Adrenal gland (tissue), 12 donors: Measurements from ENCODE around the gene ANO2. TPM values are rescaled to one million over a fixed set of nuclear protein-coding genes. Genes with fewer than 3 reads are reported as not detected.

ENCODE experiments used
- DNase-seq, 7 donors: peaks; one replicate each; pipeline ENCODE4 v3.0.0-alpha.2; 2019 to 2020
- H3K27ac ChIP-seq, 5 donors: fragments of 200-600 bp; sonication (generic) in 4 of 5; 1 replicate in 3 of 5; 2 replicates in 2 of 5; pipeline versions ENCODE4 v1.5.1 to v1.8.0; 2016 to 2020; ENCODE audit warnings: mild to moderate bottlenecking in 1 of 5
- H3K27me3 ChIP-seq: fragments of 200-600 bp; 2 replicates; pipeline ENCODE4 v1.8.0; 2021
- H3K36me3 ChIP-seq, 2 donors: fragments of 200-600 bp; replicated peaks in 1 of 2; 1 replicate in 1 of 2; 2 replicates in 1 of 2; pipeline versions ENCODE4 v1.5.1 to v1.8.0; 2018 to 2022
- H3K4me1 ChIP-seq, 2 donors: fragments of 200-600 bp; replicated peaks in 1 of 2; 1 replicate in 1 of 2; 2 replicates in 1 of 2; pipeline versions ENCODE4 v1.5.1 to v1.8.0; 2018 to 2021
- H3K4me3 ChIP-seq, 4 donors: fragments of 200-600 bp; sonication (generic) in 3 of 4; one replicate each; pipeline ENCODE4 v1.5.1; 2016 to 2018
- H3K9me3 ChIP-seq, 3 donors: fragments of 200-600 bp; sonication (generic) in 1 of 3; replicated peaks in 1 of 3; 1 replicate in 2 of 3; 2 replicates in 1 of 3; pipeline versions ENCODE4 v1.5.1 to v1.8.0; 2016 to 2021
- CTCF ChIP-seq, 6 experiments: fragments of 450-650 bp in 4 of 6; fragments of 200-600 bp in 2 of 6; sonication (generic) in 1 of 6; IDR thresholded peaks; 1 replicate in 5 of 6; 2 replicates in 1 of 6; pipeline versions ENCODE4 v1.5.1 to v1.8.0; 2016 to 2021; ENCODE audit warnings: antibody characterized with exemption in 6 of 6, mild to moderate bottlenecking in 2 of 6, moderate library complexity in 1 of 6
- POLR2A ChIP-seq, 2 donors: fragments of 450-650 bp; IDR thresholded peaks; one replicate each; pipeline ENCODE4 v1.6.1; 2017; ENCODE audit warnings: antibody characterized with exemption in 2 of 2, mild to moderate bottlenecking in 2 of 2, moderate library complexity in 1 of 2
- WGBS, 4 donors: extraction: QIAGEN DNeasy Blood & Tissue Kit in 2 of 4; methylation state at CpG; one replicate each; pipeline versions ENCODE4 v1.1.5 to v1.1.7; 2013 to 2017; 5-methylcytosine and 5-hydroxymethylcytosine counted together
- intact Hi-C, 2 donors: fragments of 100-400 bp; cut with DNase I; formaldehyde crosslinking; loops; one replicate each; pipeline versions ENCODE4 v1.14.1 to v1.15.0; 2022 to 2023
- polyA plus RNA-seq, 3 donors: library from polyadenylated mRNA; stranded (reverse); fragments of 200-250 nt in 2 of 3; fragments of 350-450 nt in 1 of 3; fragmentation: Illumina TruSeq in 1 of 3; extraction: RNeasy Lipid Tissue Mini Kit (QIAGEN cat#74804) in 1 of 3; gene quantifications; one replicate each; pipeline ENCODE4 v1.2.3, GENCODE V29; 2013 to 2014
- total RNA-seq, 9 donors: library from RNA; depleted of rRNA in 4 of 9; stranded (reverse); fragments of >200 nt in 4 of 9; fragments of 120-200 nt in 1 of 9; fragmentation: NEBNext Ultra II Directional in 1 of 9; extraction: Animal tissue kit (Norgen Biotek cat#: 25700) in 1 of 9; gene quantifications; one replicate each; pipeline versions ENCODE4 v1.1.0 to v1.2.4, GENCODE V29; 2013 to 2023
- donor health status: healthy with polysubstance abuse.
- donor health status: Bipolar disorder and iron deficiency.
- donor health status: DM: yes; HTN: yes; CAD: no.
- donor health status: DM: no; HTN: no; CAD: no.
- donor health status: DM: no; HTN: no; CAD: no.
- donor health status: DM: yes; HTN: yes; CAD: no.

ANO2 gene
- total and polyA plus RNA-seq, 12 donors = 0.17 to 1.8 (median 0.88) TPM; not detected in 1

- Histone ChIP-seq H3K27me3 (no peaks in the 10 kb centered on the region), H3K4me3 (no peak overlapping the region), H3K27ac (no peak overlapping the region), H3K9me3 (no peaks in the 10 kb centered on the region), H3K36me3 (no peaks in the 10 kb centered on the region), H3K4me1 (no peaks in the 10 kb centered on the region)
- intact Hi-C loops = loop anchor here (5.0 kb wide), 1 partner anchor 50 kb away; no protein-coding TSS in a partner anchor
- no peak for TF ChIP-seq CTCF (IDR thresholded peaks at IDR 0.05)
- no peak for TF ChIP-seq POLR2A (IDR thresholded peaks at IDR 0.05)
- no peak for DNase-seq
- 79 to 85% (median 81%) methylated on average over 5 of the region's 5 CpGs for WGBS, 4 donors
Measured at GRCh38 chr12:5987573-5987972, 42.5 kb upstream of the ANO2 start.

- no peak overlapping the region for H3K27ac ChIP-seq
- no peaks in the 10 kb centered on the region for H3K36me3 ChIP-seq
- no peak for DNase-seq
- no peaks in the 10 kb centered on the region for H3K9me3 ChIP-seq
- intact Hi-C loops = loop anchor here (5.0 kb wide), 1 partner anchor 52 kb away; no protein-coding TSS in a partner anchor
- TF ChIP-seq POLR2A (IDR thresholded peaks at IDR 0.05) (no peak), CTCF (IDR thresholded peaks at IDR 0.05) (no peak)
- no peak overlapping the region for H3K4me3 ChIP-seq
- H3K4me1 ChIP-seq = no peaks in the 10 kb centered on the region
- 60 to 79% (median 73%) methylated on average over 5 to 8 of the region's 8 CpGs for WGBS, 4 donors
- H3K27me3 ChIP-seq = no peaks in the 10 kb centered on the region
Measured at GRCh38 chr12:5985471-5985870, 40.4 kb upstream of the ANO2 start.

- Histone ChIP-seq H3K4me3 (no peak overlapping the region), H3K4me1 (no peaks in the 10 kb centered on the region), H3K27ac (no peak overlapping the region), H3K27me3 (no peaks in the 10 kb centered on the region), H3K9me3 (no peaks in the 10 kb centered on the region), H3K36me3 (no peaks in the 10 kb centered on the region)
- no peak for TF ChIP-seq POLR2A (IDR thresholded peaks at IDR 0.05)
- no peak for TF ChIP-seq CTCF (IDR thresholded peaks at IDR 0.05)
- intact Hi-C loops = loop anchor here (5.0 kb wide), 1 partner anchor 52 kb away; no protein-coding TSS in a partner anchor
- no peak for DNase-seq
- WGBS, 4 donors = 65 to 75% (median 74%) methylated on average over 8 to 9 of the region's 9 CpGs
Measured at GRCh38 chr12:5984873-5985272, 39.8 kb upstream of the ANO2 start.

- no peaks in the 10 kb centered on the region for H3K27me3 ChIP-seq
- H3K4me1 ChIP-seq = no peaks in the 10 kb centered on the region
- 70 to 81% (median 78%) methylated on average over 4 of the region's 4 CpGs for WGBS, 4 donors
- no peak overlapping the region for H3K4me3 ChIP-seq
- TF ChIP-seq CTCF (IDR thresholded peaks at IDR 0.05) = no peak
- TF ChIP-seq POLR2A (IDR thresholded peaks at IDR 0.05) = no peak
- intact Hi-C loops = no loop called here
- no peak for DNase-seq
- H3K36me3 ChIP-seq = no peaks in the 10 kb centered on the region
- H3K9me3 ChIP-seq = no peaks in the 10 kb centered on the region
- H3K27ac ChIP-seq = no peak overlapping the region
Measured at GRCh38 chr12:5982106-5982505, 37.0 kb upstream of the ANO2 start.
